T47D (cell line): ENCODE results near the gene ZNF611.
A peak's percentile ranks its signal among the peaks of the same experiment; 100 is the strongest.
"Not testable (repeated sequence)": the region's sequence is repeated elsewhere in the genome, so short reads cannot be mapped to it uniquely, and the experiment has no call there.

Experiments used
- DNase-seq, 2 experiments: peaks; one replicate each; pipeline versions ENCODE4 v3.0.0 to v3.0.0-alpha.2; 2011 to 2012; ENCODE audit warnings: low read depth in 1 of 2, low spot score in 1 of 2
- JUND ChIP-seq: IDR thresholded peaks from 2 replicates; pipeline ENCODE4 v1.6.1; 2012; ENCODE audit warnings: low read depth
- in situ Hi-C: cut with HindIII; loops from 2 replicates; pipeline ENCODE4 v1.10.0; 2016; ENCODE audit warnings: low sequenced_read_pairs, low pct_unique_long_range_greater_than_20kb

Gene ZNF611

DNA sequence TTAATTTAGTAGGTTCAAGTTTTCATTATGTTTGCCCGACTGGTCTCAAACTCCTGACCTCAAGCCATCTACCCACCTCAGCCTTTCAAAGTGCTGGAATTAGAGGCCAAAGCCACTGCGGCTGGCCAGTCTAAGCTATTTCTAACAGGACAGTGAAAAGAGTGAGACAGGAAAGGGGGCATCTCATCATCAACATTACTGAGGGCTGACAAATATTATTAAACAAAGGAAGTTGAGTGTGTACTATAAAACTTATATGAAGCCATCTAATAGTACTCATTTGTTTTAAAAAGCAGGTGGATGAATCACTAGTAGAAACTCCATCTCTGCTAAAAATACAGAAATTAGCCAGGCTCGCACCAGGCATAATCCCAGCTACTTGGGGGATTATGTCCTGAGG lies 24.3 kb downstream of the ZNF611 start:
- no peak for TF ChIP-seq JUND
- in situ Hi-C loops: no loop called here
- no peak for DNase-seq

DNA sequence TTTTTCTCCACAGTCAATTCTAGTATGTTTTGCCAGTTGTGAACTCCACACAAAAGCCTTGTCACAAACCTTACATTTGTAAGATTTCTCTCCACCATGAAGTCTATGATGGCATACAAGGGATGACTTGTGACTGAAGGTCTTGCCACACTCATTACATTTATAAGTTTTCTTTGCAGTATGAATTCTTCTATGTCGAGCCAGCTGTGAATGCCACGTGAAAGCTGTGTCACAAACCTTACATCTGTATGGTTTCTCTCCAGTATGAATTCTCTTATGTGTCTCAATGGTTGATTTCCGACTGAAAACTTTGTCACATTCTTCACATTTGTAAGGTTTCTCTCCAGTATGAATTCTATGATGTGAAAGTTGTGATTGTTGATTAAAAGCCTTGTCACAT lies 29.2 kb downstream of the ZNF611 start:
- DNase-seq, in situ Hi-C loops: not testable (repeated sequence)

DNA sequence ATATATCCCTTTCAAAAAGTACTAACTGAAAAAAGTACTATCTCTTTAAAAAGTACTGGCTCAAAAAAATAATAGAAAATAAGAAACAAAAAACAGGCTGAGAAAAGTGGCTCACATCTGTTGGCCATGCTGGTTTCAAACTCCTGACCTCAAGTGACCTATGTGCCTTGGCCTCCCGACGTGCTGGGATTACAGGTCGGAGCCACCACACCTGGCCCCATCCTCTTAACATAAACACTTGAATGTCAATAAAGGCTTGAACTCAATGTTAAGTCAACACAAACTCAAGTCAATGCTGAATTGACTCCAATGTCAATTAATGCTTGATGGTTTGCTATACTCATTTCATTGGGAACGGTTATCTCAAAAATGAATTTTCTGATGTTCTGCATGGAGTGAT lies 30.9 kb downstream of the ZNF611 start:
- no peak for DNase-seq
- in situ Hi-C loops: no loop called here
- TF ChIP-seq JUND: no peak

DNA sequence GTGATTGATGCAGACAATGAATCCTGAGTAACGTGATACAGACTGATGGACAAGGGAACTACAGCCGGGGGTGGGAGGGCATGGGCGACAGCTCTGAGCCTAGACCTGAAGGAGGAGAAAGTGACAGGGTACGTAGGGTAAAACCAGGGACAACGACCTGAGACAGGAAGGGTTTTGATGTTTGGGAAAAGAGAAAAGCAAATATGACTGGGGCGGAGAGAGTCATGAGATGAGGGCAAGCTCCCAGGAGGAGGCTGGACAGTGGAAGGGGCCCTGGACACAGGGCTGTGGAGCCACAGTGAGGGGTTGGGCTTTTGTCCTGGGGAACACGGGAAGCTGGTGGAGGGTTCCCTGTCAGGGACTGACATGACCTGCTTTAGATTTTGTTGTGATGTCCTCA lies 34.2 kb downstream of the ZNF611 start:
- TF ChIP-seq JUND: no peak
- in situ Hi-C loops: no loop called here
- no peak for DNase-seq

DNA sequence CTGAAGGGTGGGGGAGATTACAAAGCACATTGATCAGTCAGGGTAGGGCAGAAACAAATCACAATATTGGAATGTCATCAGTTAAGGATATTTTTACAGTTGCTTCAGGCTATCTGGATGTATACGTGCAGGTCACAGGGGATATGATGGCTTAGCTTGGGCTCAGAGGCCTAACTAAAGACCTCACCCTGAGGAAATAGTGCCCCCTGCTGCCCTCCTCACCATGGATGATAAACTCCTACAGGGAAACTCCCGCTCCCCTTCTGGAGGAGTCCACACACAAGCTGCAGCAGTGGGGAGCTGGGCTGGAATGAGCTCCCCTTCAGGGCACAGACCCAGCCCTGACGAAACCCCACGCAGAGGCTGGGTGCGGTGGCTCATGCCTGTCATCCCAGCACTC lies 35.3 kb downstream of the ZNF611 start:
- DNase-seq: peak in 1 of 2 experiments; percentile 54
- in situ Hi-C loops: not testable (repeated sequence)

DNA sequence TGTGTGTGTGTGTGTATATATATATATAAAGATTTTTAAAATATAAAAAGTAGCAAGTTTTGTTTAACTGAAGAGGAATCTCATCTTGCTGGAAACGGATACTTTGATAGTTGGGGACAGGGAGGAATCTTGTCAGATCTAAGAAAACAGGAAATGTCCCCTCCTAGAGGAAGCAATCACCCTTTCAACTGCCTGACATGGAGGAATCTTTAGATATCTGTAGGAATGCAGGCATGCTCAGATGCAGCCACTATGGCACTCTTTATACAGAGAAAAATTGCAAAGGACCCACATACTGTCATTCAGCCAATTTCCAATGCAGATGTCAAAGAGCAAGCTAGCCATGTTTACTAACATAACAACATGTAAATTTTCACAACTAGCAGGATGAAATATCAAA lies 38.8 kb downstream of the ZNF611 start:
- in situ Hi-C loops: no loop called here
- TF ChIP-seq JUND: no peak
- DNase-seq: no peak

DNA sequence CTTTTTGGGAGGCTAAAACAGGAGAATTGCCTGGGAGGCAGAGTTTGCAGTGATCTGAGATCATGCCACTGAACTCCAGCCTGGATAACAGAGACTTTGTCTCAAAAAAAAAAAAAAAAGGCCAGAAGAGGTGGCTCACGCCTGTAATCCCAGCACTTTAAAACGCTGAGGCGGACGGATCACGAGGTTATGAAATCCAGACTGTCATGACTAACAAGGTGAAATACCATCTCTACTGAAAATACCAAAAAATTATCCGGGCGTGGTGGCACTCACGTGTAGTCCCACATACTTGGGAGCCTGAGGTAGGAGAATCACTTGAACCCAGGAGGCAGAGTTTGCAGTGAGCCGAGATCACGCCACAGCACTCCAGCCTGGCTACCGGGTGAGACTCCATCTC lies 39.9 kb downstream of the ZNF611 start:
- in situ Hi-C loops: no loop called here
- no peak for DNase-seq
- TF ChIP-seq JUND: no peak

DNA sequence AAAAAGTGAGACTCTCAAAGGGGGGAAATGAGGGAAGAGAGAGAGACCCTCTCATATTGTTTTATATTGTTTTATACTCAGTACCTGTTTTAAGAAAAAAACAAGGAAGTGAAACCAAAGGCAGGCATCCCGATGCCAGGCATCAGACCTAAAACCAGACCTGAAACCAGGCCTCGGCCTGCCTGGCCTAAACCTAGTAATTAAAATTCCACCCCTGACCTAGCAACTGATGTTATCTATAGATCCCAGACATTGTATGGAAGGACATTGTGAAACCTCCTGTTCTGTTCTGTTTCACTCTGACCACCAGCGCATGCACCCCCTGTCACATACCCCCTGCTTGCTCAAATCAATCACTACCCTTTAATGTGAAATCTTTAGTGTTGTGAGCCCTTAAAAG lies 40.6 kb downstream of the ZNF611 start:
- in situ Hi-C loops: not testable (repeated sequence)
- peak in 1 of 2 experiments; percentile 41 for DNase-seq

DNA sequence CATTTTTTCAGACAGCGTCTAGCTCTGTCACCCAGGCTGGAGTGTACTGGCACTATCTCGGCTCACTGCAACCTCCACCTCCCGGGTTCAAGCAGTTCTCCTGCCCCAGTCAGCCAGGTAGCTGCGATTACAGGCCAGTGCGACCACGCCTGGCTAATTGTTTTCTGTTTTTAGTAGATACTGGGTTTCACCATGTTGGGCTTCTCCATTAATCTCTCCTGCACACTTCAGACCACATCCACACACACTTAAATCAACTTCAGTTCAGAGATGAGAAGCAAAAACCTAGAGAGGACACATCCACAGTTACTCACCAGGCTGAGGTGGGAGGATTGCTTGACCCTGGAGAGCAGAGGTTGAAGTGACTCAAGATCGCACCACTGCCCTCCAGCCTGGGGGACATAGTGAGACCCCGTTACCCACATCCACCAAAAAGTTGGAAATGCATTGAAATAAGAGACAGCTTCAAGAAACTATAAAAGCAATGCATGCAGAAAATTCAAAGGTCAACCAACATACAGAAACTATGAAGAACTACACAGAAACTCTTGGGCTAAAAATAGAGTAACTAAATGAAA lies 42.3 kb downstream of the ZNF611 start:
- DNase-seq: no peak
- in situ Hi-C loops: no loop called here
- TF ChIP-seq JUND: no peak

DNA sequence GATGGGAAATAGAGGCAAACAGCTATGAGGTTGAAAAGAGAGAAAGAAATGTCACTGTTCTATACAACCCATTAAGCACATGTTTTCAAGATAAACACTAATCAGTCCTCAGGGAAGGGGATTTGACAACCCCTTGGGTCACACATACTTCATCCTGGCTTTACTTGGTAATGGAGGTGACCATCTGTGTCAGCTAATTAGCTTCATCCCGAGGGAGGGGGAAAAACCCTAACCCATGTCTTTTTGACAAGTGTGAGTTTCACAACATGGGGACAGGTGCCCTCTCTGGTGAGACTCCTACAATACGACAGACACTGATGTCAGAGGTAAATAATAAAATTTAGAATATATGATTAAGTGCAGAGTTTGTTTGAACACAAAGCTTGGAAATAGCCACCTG lies 43.1 kb downstream of the ZNF611 start:
- TF ChIP-seq JUND: no peak
- in situ Hi-C loops: no loop called here
- DNase-seq: peak in 1 of 2 experiments; percentile 22

DNA sequence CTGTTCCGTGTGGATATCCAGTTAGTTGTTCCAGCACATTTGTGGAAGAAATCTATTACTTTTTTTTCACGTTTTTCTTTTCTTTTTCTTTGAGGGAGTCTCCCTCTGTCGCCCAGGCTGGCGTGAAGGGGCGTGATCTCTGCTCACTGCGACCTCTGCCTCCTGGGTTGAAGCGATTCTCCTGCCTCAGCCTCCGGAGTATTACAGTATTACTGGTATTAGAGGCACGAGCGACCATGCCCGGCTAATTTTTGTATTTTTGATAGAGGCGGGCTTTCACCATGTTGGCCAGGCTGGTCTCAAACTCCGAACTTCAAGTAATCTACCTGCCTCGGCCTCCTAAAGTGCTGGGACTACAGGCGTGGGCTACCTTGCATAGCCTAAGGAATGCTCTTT lies 43.6 kb downstream of the ZNF611 start:
- no peak for DNase-seq
- in situ Hi-C loops: no loop called here
- TF ChIP-seq JUND: no peak

DNA sequence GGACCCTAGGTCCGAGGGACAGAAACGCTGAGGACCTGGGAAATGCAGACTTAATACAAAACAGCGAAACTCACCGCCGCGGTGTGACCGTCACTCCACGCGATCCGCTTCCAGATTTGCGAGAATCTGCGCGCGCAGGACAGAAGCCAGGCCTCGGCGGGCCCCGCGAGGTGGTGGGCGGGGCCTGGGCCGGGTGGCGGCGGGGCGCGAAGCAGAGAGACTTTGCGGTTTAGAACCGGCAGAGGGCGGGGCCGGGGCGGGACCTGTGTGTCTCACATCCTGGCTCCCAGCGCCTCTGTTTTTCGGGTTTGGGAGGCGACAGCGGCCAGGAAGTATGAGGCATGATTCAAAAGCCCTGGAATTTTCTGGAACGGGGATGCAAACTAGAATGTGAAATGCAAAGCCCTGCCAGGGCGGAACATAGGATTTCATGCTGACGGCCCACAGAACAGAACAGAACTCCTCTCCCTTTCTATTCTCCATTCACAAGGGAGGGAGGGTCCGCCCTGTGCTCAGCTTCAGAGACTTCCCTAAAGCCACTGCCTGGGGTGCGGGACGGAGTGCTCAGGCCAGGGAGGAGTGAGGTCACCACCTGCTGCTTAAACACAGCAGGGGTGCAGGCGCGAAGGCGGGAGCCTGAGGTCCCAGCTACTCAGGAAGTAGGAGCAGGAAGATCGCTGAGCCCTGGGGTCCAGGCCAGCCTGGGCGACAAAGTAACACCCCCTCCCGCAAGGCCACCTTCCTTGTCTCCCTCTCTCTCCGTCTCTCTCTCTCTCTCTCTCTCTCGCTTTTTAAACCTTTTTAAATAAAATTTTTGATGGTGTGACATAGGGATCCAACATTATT lies 44.3 kb downstream of the ZNF611 start:
- DNase-seq: peak; percentile 58 to 96
- in situ Hi-C loops: no loop called here
- TF ChIP-seq JUND: no peak

DNA sequence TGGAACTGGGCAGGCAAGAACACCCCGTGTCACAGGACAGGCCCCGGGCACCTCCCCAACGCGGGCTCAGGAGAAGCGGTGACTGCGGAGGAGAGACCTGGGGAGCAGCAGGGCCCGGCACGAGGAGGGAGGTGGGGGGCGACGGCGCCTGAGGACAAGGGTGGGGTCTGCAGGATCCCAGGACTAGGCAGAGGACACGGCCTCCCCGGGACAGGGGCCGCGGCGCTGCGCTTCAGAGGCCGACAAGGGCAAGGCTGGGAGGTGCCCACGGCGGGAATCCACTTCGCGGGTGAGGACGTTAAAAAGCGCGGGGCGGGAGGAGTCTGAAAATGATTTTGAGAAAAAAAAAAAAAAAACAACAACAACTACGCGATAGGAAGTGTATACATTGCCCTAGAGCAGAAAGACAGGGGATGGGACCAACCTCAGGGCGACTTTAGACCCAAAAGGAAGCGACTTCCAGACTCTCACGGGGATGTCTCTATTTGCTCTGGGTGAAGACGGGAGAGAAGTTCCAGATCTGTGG lies 44.9 kb downstream of the ZNF611 start:
- in situ Hi-C loops: no loop called here
- TF ChIP-seq JUND: no peak
- peak in 1 of 2 experiments; percentile 12 for DNase-seq

DNA sequence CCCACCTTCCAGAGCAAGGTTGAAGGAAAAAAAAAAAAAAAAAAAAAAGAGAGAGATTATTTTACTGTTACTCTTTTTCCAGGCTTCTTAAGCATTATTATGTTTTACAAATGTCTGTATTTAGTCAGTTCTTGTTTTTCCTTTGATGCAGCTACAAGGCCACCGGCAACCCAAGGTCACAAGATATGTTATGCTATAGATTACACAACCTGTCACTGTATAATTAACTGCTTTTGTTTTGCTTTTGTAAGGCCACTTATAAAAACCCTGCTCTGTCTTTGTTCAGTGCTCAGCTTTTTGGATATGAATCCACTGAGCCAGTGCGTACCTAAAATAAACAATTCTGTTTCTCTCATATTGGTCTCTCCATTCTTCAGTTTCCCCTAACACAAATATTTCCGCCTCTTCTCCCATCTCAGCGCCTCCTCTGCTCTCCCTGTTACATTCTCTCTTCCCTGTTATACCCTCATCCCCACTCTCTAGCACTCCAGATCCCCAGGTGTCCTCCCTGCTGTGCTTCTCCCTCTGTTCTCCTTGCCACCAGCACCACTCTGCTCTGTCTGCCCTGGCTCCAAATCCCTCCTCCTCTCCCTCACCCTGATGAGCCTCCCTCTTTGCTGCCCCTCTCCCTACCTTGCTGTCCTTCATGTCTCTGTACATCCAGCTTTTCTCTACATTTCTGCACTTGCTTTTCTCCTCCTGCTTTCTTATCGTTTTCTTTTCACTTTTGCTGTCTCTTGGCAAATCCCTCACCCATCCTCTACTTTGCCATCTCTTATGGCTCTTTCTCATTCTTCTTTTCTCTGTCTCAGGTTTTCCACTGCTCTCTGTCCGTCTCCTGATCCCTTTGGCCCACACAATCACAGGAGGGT lies 45.7 kb downstream of the ZNF611 start:
- in situ Hi-C loops, DNase-seq: not testable (repeated sequence)
